Nucleus accumbens (tissue), 56 donors: ENCODE results near the gene AGBL4.
A peak's percentile ranks its signal among the peaks of the same experiment; 100 is the strongest.
"Not testable (repeated sequence)": the region's sequence is repeated elsewhere in the genome, so short reads cannot be mapped to it uniquely, and the experiment has no call there.

ENCODE experiments used
- DNase-seq, 56 donors: peaks; one replicate each; lab custom pipeline; 2025; lab: John Stamatoyannopoulos, UW

AGBL4 gene

DNA sequence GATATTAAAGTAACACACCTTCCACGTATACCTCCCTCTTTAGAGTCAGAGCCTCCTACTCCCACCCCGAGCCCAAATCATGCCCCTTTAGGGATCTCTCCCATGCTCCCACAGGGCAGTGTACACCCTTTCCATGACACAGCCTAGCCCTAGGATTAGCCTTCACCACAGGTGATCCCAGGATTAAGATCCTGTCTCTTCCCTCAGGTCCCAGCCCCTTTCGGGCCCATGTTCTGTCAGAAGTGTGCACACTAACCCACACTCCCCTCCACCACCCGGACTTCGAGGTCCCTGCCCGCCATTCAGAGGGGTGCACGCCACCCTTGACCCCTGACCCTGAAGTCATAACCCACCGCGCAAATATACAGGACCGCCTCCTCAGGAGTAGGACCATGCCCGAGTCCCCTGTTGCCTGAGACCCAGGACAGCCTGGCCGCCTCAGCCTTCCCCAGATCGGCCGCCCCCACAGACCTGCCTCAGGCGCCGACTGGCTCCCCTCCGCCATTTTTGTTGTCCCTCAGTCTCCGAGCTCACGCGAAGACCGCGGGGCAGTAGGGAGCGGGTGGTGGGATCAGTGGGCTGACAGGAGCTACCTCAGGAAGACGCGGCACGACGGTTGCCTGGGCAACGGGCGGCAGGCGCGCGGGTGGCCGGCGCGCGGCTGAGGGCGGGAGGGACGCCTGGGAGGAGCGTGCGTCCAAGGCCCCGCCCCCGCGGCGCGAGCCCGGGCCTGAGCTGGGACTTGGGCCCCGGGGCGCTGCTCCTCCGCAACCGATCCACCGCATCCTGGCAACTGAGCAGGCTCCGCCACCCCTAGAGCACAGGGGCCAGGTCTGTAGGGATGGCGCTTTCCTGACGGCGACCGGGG is at the start of gene AGBL4:
Gene AGBL4, minus strand, starts transcription at position 663 of the 868 bp plus-strand sequence.
- peak in 46 of 56 donors; percentile 5 to 79 (median 36) for DNase-seq

DNA sequence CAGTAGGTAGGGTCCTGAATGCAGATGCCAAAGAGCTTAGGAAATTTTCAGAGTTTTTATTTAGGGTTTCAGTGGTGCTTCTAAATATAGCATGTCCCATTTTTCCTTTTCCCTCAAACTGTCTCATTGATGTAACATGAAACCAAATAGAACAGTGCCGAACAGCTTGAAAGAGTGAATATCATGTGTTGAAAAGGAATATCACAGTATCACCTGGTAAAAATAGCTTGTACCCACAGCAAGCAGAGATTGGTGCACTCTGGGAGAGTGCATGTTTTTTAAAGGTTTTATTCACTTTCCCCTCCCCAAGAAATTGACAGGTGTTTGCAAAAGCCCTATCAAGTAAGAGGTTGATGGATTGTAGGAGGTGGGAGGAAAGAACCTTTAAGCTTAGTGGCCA is 43.1 kb upstream of the AGBL4 start:
- DNase-seq = no peak

DNA sequence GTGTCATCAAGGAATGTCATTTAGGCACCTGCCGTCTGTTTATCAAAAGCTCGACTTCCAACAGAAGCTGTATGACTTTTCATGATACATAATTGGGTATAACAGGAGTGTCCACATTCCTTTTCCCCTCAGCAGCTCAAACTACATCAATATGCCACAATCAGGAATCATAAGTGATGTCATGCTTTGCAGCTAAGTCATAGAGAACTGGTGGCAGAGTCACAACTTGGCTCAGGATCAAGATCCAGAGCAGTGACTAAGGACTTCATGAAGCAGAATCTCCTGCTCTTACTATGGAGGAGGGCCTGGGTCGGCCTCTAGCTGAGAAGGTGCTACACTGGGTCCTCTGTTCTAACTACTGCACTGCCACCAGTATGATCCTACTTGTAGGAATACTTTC is 36.5 kb upstream of the AGBL4 start:
- peak in 1 of 56 donors; percentile 15 for DNase-seq

DNA sequence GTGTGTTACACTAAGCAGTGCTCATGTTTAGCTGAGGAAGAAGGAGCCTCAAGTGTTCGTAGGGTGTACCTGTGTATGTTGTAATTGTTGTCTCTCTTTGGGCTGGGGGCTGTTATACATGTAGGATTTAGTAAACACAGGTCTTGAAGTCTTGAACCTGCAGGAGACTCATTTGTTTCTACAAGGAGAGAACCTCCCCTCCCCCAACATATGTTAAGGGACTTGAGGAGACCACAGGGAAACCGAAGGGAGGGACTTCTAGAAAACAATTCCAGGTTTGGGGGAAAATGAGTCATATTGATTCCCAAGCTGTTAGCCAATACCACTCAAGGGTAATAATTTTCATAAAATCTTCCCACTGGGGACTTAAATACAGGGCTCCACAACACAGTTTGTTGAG is 25.0 kb upstream of the AGBL4 start:
- no peak for DNase-seq

DNA sequence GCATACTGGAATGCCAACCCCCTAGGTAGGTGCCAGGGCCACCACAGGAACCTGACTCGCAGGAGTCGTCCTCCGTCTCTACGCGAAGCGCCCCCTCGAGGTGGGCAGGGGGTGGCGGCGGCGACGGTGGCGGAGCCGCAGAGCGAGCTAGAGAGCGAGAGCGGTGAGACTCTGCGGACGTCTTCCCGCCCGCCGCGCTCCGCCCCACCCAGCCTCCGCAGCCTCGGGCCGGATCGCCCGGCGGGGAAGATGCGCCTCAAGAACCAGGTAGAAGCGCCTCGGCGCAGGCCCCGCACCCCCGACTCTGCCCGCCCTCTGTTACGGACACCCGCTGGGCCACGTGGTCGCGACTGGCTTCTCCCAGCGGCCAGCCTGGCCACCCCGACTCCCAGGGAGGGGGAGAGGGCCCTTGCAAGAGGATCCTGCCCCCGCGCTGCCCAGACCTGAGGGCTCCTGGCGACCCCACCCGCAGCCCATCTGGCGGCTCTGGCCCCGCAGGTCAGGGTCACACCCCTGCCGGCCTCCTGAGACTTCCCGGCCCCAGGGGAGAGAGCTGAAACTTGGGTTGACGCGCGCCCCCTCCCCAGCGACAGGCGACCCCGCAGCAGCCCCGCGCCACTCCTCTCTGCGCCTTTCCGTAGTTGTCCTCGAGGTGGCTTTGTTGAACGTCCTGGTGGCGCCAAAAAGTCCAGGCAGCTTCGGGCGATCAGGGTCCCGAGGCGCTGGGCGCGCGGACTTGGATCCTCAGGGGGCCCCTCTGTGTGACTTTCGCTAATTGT is 24.4 kb upstream of the AGBL4 start:
- peak in 18 of 56 donors; percentile 0 to 40 (median 5) for DNase-seq

DNA sequence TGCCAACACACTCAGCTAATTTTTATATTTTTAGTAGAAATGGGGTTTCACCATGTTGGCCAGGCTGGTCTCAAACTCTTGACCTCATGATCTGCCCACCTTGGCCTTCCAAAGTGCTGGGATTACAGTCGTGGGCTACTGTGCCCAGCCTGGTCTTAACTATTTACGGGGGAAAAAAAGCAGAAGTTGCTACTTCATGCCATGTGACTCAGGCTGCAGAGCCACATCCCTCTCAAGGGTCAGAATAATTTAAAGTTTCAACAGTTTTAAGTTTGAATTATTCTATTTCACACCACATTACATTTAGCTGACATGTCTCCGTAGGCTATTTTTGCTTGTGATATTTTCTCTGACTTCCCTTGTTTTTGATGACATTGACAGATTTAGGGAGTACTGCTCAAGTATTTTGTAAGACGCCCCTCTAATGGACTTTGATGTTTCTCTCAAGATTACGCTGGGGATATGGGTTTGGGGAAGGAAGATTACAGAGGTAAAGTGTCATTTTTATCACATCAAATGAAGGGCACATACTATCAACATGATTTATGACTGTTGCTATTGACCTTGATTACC is 14.6 kb upstream of the AGBL4 start:
- DNase-seq = no peak

DNA sequence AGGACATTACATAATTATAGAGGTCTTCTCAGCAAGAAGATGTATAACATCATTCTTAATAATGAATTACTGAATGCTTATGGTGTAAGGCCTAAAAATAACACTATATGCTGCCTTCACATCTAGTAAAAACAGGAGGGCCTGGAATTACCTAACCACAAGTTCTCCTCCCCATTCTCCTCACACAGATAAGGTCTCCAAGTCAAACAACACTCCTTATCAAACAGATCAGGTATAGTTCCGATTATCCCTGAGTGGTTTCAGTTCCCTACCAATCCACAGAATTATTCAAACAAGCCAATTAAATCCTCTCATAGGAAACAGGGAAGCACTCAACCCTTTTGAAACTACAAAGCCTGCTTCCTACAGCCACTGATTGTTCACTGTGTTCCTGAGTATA is 4.0 kb upstream of the AGBL4 start:
- no peak for DNase-seq

DNA sequence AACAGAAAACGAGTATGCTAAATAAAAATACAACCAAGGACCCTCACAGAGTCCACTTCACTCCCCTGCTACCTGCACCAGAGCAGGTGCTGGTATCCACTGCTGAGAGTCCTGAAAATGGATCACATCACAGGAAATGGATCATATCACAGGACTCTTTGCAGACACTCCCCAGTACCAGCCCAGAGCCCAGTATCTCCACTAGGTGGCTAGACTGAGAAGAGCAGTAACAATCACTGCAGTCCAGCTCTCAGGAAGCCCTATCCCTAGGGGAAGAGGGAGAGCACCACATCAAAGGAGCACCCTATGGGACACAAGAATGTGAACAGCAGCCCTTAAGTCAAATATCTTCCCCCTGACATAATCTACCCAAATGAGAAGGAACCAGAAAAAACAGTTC is 28.0 kb downstream of the AGBL4 start:
- DNase-seq = no peak

DNA sequence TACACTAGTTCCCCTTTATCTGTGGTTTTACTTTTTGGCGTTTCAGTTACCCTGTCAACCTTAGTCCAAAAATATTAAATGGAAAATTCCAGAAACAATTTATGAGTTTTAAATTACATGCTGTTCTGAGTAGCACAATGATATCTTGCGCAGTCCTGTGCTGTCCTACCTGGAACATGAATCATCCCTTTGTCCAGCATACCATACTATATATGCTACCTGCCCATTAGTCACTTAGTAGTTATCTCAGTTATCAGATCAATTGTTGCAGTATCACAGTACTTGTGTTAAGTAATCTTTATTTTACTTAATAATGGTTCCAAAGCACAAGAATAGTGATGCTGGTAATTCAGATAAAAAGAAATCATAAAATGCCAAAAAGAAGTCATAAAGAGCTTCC is 52.7 kb downstream of the AGBL4 start:
- DNase-seq = no peak

DNA sequence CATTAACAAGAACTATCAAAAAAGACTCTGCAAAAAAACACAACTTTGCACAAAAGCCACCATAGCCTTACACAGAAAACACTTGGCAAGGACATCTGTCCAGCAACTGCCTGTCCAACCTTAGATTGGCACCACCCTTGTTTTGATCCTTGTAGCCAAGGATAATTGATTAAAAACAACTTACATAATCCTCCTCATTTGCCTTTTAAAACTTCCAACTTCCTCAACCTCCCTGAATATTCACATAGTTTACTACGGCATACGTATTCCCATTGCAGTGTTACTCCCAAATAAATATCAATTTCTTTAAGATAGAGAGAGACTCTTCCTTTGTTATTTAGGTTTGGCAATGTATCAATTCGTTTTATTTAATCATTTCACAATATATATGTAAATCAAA is 72.4 kb downstream of the AGBL4 start:
- no peak for DNase-seq

DNA sequence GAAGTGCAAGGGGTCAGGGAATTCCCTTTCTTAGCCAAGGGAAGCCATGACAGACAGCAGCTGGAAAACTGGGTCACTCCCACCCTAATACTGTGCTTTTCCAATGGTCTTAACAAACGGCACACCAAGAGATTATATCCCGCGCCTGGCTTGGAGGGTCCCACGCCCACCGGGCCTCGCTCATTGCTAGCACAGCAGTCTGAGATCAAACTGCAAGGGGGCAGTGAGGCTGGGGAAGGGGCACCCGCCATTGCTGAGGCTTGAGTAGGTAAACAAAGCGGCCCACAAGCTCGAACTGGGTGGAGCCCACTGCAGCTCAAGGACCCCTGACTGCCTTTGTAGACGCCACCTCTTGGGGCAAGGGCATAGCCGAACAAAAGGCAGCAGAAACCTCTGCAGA is 108.5 kb downstream of the AGBL4 start:
- DNase-seq = not testable (repeated sequence)

DNA sequence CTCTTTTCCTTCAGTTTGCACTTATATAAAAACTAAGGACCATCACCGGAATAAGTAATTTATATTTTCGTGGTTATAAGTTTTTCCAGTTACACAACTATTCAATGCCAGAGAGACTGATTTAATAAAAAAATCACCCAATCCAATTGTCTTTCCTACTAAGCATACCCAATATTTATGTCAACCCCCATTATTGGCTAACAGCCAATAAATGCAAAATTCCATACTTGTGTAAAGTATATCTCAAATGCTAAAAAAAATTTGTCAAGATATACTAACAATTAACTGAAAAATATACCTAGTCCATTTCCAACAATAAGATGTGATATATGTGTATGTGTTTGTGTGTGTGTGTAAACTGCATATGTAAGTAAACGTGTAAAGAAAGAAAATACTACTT is 117.4 kb downstream of the AGBL4 start:
- DNase-seq = no peak

DNA sequence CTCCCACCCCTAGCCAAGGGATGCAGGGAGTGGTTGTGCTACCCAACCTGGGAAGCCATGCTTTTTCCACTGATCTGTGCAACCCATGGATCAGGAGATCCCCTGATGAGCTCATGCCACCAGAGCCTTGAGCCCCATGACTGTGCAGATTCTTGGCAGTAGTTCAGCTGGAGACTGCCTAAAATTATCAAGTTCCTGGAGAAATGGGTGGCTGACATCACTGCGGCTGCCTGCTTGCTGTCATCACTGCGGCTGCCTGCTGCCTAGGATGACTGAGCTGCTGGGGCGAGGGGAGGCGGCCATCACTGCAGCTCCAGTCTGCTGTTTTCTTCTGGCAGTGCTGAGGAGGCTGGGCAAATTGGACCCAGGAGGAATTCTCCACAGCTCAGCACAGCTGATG is 159.2 kb downstream of the AGBL4 start:
- no peak for DNase-seq

DNA sequence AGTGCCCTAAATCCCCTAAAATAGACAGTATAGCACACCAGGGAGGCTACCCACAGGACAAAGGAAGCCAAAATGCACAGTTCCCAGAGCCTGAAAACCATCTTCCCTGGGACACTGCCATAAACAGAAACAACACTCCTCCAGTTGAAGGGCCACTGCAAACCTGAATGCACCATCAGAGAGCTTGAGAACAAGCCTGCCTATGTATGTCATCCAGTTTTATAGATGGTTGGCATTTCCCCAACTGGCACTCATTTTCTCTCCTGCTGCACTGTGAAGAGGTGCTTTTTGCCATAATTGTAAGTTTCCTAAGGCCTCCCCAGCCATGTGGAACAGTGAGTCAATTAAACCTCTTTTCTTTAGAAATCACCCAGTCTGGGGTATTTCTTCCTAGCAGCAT is 169.0 kb downstream of the AGBL4 start:
- no peak for DNase-seq

DNA sequence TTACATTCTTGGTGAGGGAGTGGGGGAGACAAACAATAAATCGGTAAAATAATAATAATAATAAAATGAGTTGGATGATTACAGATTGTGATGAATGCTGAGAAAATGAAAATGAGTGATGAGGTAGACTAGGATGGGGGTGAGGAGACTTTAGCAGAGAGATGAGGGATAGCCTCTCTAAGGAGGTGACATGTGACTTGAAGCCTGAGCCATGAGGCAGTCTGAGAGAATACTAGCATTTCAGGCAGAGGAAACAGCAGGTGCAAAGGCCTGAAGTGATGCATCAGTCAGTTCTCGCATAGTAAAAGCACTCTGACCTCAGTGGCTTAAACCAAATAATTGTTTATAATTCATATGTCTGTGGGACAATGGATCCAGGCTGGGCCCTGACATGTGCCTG is 181.2 kb downstream of the AGBL4 start:
- DNase-seq = no peak

DNA sequence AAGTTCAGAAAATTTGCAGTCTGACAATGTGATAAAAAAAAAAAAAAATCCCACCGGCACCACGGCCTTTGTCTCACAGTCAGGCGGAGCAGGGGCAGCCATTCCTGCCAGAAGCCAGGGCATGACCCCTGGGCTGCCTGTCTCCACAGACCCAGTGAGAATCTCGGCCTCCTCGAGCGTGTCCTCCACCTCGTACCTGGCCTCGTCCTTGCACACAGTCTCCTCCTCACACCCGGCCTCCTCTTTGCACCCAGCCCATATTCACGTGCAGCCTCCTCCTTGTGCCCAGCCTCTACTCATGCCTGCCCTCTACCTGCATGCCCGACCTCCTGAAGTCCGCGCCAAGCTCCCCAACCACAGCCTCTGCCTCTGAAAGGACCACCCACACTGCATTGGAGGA is 182.0 kb downstream of the AGBL4 start:
- no peak for DNase-seq

DNA sequence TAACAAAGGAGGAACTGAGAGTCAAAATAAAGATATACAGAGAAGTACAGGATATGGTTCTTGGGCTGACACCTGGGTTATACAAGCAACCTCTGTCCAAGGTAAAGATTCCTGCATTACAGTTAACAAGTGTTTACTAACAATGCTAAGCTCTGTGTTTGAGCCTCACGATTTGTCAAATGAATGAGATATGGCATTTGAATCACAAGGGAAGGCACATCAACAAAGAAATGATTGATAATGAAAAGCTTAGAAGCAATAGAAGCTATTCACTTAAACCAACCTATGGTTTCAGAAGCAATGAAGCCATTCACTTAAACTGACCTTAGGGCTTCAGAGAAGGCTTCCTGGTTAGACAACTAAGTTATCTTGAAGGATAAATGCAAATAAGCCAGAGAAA is 199.5 kb downstream of the AGBL4 start:
- DNase-seq = no peak

DNA sequence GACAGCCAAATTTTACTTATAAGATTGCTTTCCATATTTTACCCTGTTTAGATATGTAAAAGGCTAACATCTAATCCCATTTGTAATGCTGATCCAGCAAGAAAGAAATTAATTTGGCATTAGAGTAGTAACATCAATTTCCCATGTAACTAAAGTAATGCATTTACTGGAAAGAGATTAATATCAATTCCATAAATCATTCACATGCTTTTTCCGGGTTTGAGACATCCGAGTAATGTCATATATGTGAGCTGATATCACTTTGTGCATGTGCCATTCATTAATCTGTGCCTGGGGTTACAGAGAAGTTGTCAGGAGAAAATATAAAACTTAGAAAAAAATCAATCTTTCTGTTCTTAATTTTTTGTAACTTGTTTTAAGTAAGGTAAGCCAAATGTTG is 206.1 kb downstream of the AGBL4 start:
- no peak for DNase-seq

DNA sequence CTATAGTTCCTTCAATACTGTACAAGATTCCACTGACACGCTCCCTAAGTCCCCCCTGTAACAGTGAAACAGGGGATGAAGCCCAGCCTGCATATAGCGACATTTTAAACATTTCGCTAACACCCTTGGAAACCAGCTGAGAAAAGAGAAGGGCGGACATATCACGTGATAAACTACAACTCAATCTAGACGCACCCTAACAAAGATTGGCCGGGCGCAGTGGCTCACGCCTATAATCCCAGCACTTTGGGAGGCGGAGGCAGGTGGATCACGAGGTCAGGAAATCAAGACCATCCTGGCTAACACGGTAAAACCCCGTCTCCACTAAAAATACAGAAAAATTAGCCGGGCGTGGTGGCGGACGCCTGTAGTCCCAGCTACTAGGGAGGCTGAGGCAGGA is 236.7 kb downstream of the AGBL4 start:
- not testable (repeated sequence) for DNase-seq

DNA sequence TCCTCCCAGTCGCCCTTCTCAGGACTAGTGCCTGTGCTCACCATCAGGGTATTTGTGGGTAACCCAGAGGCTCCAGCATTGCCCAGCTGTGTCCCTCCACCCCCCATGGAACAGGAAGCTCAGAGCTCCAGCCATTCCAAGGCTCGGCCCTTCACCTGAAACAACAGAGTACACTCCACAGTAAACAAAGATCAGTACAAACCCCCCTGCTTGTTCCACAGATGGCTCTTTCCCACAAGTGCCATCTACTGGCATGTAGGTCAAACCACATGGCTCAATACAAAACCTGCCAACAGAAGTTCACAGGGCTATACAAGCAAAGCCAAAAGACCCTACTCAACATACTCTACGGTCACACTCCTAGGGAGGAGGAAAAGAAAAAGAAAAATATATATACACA is 258.7 kb downstream of the AGBL4 start:
- no peak for DNase-seq

DNA sequence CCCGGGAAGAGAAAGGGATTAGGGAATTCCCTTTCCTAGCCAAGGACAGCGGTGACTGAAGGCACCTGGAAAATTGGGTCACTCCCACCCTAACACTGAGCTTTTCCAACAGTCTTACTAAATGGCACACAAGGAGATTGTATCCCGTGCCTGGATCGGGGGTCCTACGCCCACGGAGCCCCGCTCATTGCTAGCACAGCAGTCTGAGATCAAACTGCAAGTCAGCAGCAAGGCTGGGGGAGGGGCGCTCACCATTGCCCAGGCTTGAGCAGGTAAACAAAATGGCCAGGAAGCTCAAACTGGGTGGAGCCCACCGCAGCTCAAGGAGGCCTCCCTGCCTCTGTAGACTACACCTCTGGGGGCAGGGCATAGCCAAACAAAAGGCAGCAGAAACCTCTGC is 285.6 kb downstream of the AGBL4 start:
- DNase-seq = not testable (repeated sequence)

DNA sequence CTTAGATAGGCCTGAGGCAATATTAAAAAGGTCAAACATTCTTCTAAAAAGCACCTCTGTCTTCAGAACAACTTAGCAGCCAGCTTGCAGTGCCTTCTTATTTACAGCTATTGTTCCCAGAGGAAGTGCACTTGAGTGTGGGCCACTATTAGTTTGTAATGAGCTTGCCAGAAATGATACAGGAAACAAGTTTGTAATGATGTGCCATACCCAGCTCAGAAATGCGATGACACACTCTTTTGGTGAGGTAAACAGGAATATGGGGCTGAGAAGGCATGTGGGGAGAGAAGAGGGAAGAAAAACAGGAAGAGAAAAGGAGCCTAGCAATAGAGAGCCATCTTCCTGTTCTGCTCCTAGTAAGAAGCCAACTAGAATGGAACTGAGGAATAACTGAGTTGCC is 295.4 kb downstream of the AGBL4 start:
- DNase-seq = no peak
